ENCODE data around the gene PCNT. TPM values are rescaled to one million over a fixed set of nuclear protein-coding genes. Genes with fewer than 3 reads are reported as not detected.
A peak's percentile ranks its signal among the peaks of the same experiment; 100 is the strongest.

Gene PCNT
- total and polyA plus RNA-seq, 9 of the 15 experiments (the other 6 are each of a cell fraction or from before 2014, with no cell fraction given) = 9.1 to 53.5 (median 31.3) TPM

DNA sequence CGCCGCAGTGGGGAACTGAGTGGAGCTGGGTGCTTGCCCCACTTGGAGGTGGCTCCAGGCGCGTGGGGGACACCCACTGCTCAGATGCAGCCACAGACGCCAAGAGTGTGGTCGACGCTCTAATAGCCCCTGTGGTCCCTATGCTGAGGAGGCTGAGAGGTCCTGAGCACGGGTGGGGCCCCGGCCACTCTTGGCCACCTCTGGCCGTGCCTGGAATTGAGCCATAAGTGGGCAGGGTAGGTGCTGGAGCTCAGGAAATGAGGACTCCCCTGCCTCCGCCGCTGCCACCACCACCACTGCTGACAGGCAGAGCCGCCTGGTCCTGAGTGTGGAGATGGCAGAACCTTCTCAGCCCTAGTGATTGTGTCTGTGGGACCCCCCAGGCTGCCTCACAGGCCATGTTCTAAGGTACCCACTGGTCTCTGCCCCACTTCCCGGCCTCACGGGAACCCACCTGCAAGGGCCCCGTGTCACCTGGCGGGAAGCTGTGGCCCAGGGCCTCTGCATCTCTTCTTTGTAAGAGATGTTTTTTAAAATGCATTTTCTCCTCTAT, 100.2 kb downstream of the PCNT start:
- WGBS (ENCODE audit: insufficient coverage, low coverage, missing lambda C conversion rate) = 83% methylated on average over 15 of the region's 17 CpGs
- ATAC-seq (peak; percentile 66), FAIRE-seq (no peak), DNase-seq (ENCODE audit: extremely low read depth in 1 of 4, low spot score in 3 of 4) (no peak)
- Histone ChIP-seq H3K36me3 (ENCODE audit: control insufficient read depth, insufficient read depth, low read length) (peaks cover 61% of the 10 kb centered on the region), H3K9me3 (replicated peaks; ENCODE audit: control insufficient read depth, insufficient read depth, low read depth, low read length) (no peaks in the 10 kb centered on the region), H3K4me1 (replicated peaks in 1 of 2; ENCODE audit: control insufficient read depth in 2 of 2, insufficient read depth in 2 of 2, low read length in 2 of 2) (peaks cover 0 to 16% of the 10 kb centered on the region in 2 experiments; a peak in 1 of 5 replicates), H3K27me3 (ENCODE audit: control insufficient read depth in 2 of 2, insufficient read depth in 2 of 2, low read length in 2 of 2) (no peaks in the 10 kb centered on the region), H2AFZ (ENCODE audit: low read depth, low read length) (no peak overlapping the region), H3K9ac (ENCODE audit: insufficient read depth in 1 of 2, low read depth in 2 of 2, low read length in 2 of 2) (peak overlapping the region in 1 of 2 experiments; percentile 70; a peak in 2 of 4 replicates), H3K4me3 (no peak overlapping the region), H3K27ac (ENCODE audit: extremely low read depth, low read depth, low read length) (no peak overlapping the region), H3K4me2 (ENCODE audit: insufficient read depth, low read length) (no peak overlapping the region), H4K20me1 (replicated peaks; ENCODE audit: control insufficient read depth, insufficient read depth, low read length) (no peaks in the 10 kb centered on the region), H3K9me1 (ENCODE audit: control insufficient read depth, insufficient read depth, low read length) (no peaks in the 10 kb centered on the region), H3K79me2 (ENCODE audit: control insufficient read depth, insufficient read depth, low read length) (no peaks in the 10 kb centered on the region)
- CTCF ChIA-PET (ENCODE audit: low intra/inter-chr PET ratio) = no interaction called here
- intact Hi-C loops (cut with micrococcal nuclease) = no loop called here
- POLR2A ChIA-PET = interaction anchor here (0.6 to 1.3 kb wide), 2 partner anchors 9 to 219 kb away, joined by 3 read pairs; no protein-coding TSS in a partner anchor
- BruUV-seq (replicated peaks) = no TSS peak
- in situ Hi-C loops (cut with MboI) = no loop called here
- TF ChIP-seq ZNF512 (tag; IDR thresholded peaks at IDR 0.05) (no peak), CREB5 (CRISPR knock-in tag; IDR thresholded peaks at IDR 0.05) (no peak), ZFP30 (CRISPR knock-in tag; IDR thresholded peaks at IDR 0.05; ENCODE audit: borderline replicate concordance) (no peak), CCAR2 (IDR thresholded peaks at IDR 0.05; ENCODE audit: low read depth, low read length) (no peak), MTA1 (IDR thresholded peaks at IDR 0.05; ENCODE audit: borderline replicate concordance) (no peak), POLR2G (IDR thresholded peaks at IDR 0.05; ENCODE audit: low read depth, low read length) (peak; percentile 43; the same call in 1 of the 2 replicates), JUNB (CRISPR knock-in tag; conservative IDR thresholded peaks at IDR 0.05) (no peak), E2F1 (CRISPR knock-in tag; IDR thresholded peaks at IDR 0.05) (no peak), ZNF76 (CRISPR knock-in tag; IDR thresholded peaks at IDR 0.05; ENCODE audit: borderline replicate concordance) (no peak), TSC22D4 (tag; IDR thresholded peaks at IDR 0.05) (no peak), ZEB2 (IDR thresholded peaks at IDR 0.05) (no peak), RBM22 (IDR thresholded peaks at IDR 0.05; ENCODE audit: low read depth, low read length, poor library complexity, severe bottlenecking) (peak; percentile 50), PHF8 (IDR thresholded peaks at IDR 0.05; ENCODE audit: borderline replicate concordance, low read length) (no peak), ARNT (IDR thresholded peaks at IDR 0.05) (no peak)
